Measurements from ENCODE around the gene IKBKG.
"Not testable (repeated sequence)": the region's sequence is repeated elsewhere in the genome, so short reads cannot be mapped to it uniquely, and the experiment has no call there.

IKBKG gene

GRCh38 chrX:154602766-154603437 lies 55.5 kb downstream of the IKBKG start:
- no peak for DNase-seq (ENCODE audit: low read depth in 1 of 2, low spot score in 1 of 2)

GRCh38 chrX:154603438-154604430 lies 56.3 kb downstream of the IKBKG start:
- no peak for DNase-seq (ENCODE audit: low read depth in 1 of 2, low spot score in 1 of 2)

GRCh38 chrX:154605566-154605965 lies 58.1 kb downstream of the IKBKG start:
- DNase-seq (ENCODE audit: low read depth in 1 of 2, low spot score in 1 of 2), result no peak

GRCh38 chrX:154607370-154607769 lies 60.0 kb downstream of the IKBKG start:
- DNase-seq (ENCODE audit: low read depth in 1 of 2, low spot score in 1 of 2), result no peak

DNA sequence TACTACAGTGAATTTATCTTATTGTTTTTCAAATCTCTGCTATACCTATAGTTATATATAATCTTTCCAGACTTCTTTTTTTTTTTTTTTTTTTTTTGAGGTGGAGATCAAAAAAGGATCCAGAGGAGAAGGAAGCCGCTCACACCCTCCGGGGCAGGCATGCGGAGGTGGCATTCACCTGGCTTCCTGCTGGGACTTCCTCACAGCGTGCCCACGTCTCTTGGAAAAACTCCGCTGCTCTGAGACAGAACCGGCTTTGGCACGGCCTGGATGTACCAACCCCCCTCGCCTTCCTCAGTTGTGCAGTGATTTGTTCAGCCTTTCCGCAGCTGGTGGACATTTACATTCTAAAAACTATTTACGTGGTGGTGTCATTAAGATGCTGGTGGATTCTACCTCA lies 60.6 kb downstream of the IKBKG start:
- DNase-seq (ENCODE audit: low read depth in 1 of 2, low spot score in 1 of 2), result not testable (repeated sequence)

DNA sequence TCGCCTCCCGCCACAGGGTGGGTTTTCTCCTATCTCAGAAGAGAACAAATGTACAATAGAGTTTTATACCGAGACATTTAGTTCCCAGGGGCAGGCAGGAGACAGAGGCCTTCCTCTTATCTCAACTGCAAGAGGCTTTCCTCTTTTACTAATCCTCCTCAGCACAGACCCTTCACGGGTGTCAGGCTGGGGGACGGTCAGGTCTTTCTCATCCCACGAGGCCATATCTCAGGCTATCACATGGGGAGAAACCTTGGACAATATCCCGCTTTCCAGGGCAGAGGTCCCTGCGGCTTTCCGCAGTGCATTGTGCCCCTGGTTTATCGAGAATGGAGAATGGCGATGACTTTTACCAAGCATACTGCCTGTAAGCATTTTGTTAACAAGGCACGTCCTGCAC lies 61.4 kb downstream of the IKBKG start:
- not testable (repeated sequence) for DNase-seq (ENCODE audit: low read depth in 1 of 2, low spot score in 1 of 2)

DNA sequence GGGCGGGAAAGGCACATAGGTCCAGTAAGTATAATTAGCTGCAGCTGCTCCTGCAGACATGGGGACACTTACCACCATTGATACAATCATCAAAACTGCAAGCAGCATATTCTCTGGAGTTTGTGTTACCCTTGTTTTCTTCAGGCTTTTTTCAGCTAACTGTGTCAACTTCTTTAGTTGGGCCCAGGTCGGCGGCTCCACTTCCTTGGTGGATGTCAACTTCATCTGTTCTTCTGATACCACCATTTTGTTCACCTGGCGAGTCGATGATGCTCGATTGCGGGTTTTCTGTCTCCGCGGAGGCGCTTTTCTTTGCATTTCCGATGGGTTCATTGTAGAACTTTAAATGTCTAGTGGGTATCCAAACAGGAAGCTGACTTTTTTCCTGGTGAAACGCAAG lies 63.7 kb downstream of the IKBKG start:
- not testable (repeated sequence) for DNase-seq (ENCODE audit: low read depth in 1 of 2, low spot score in 1 of 2)

- not testable (repeated sequence) for DNase-seq (ENCODE audit: low read depth in 1 of 2, low spot score in 1 of 2)
Observed at GRCh38 chrX:154613586-154613985, 66.2 kb downstream of the IKBKG start.
